ENCODE data around the gene ZNF148.

ZNF148 gene

GRCh38 chr3:125331243-125331642 is 43.9 kb downstream of the ZNF148 start:
- DNase-seq (ENCODE audit: low read depth in 2 of 2): no peak

- no peak for DNase-seq (ENCODE audit: low read depth in 2 of 2)
These were observed 48.2 kb downstream of the ZNF148 start for GRCh38 chr3:125326957-125327356.

GRCh38 chr3:125325746-125326145 is 49.4 kb downstream of the ZNF148 start:
- no peak for DNase-seq (ENCODE audit: low read depth in 2 of 2)

- no peak for DNase-seq (ENCODE audit: low read depth in 2 of 2)
These were observed 50.8 kb downstream of the ZNF148 start for GRCh38 chr3:125324341-125324740.

GRCh38 chr3:125322917-125323316 is 52.2 kb downstream of the ZNF148 start:
- no peak for DNase-seq (ENCODE audit: low read depth in 2 of 2)

GRCh38 chr3:125322166-125322565 is 53.0 kb downstream of the ZNF148 start:
- peak; percentile 81 to 84 for DNase-seq (ENCODE audit: low read depth in 2 of 2)

- DNase-seq (ENCODE audit: low read depth in 2 of 2): no peak
These were observed 55.4 kb downstream of the ZNF148 start for GRCh38 chr3:125319765-125320164.

- no peak for DNase-seq (ENCODE audit: low read depth in 2 of 2)
These were observed 56.3 kb downstream of the ZNF148 start for GRCh38 chr3:125318871-125319270.

- no peak for DNase-seq (ENCODE audit: low read depth in 2 of 2)
These were observed 56.8 kb downstream of the ZNF148 start for GRCh38 chr3:125318167-125318865.

GRCh38 chr3:125317761-125318160 is 57.4 kb downstream of the ZNF148 start:
- DNase-seq (ENCODE audit: low read depth in 2 of 2): no peak

- no peak for DNase-seq (ENCODE audit: low read depth in 2 of 2)
These were observed 58.2 kb downstream of the ZNF148 start for GRCh38 chr3:125316949-125317348.

- no peak for DNase-seq (ENCODE audit: low read depth in 2 of 2)
These were observed 58.9 kb downstream of the ZNF148 start for GRCh38 chr3:125316246-125316645.

GRCh38 chr3:125313060-125313635 is 62.0 kb downstream of the ZNF148 start:
- peak; percentile 20 to 26 for DNase-seq (ENCODE audit: low read depth in 2 of 2)

GRCh38 chr3:125310623-125311081 is 64.5 kb downstream of the ZNF148 start:
- DNase-seq (ENCODE audit: low read depth in 2 of 2): no peak

GRCh38 chr3:125309476-125309875 is 65.6 kb downstream of the ZNF148 start:
- no peak for DNase-seq (ENCODE audit: low read depth in 2 of 2)

- DNase-seq (ENCODE audit: low read depth in 2 of 2): no peak
These were observed 68.5 kb downstream of the ZNF148 start for GRCh38 chr3:125306620-125307019.

GRCh38 chr3:125302932-125303331 is 72.2 kb downstream of the ZNF148 start:
- no peak for DNase-seq (ENCODE audit: low read depth in 2 of 2)

GRCh38 chr3:125300416-125300815 is 74.7 kb downstream of the ZNF148 start:
- DNase-seq (ENCODE audit: low read depth in 2 of 2): peak; percentile 81 to 86

GRCh38 chr3:125294411-125294810 is 80.7 kb downstream of the ZNF148 start:
- DNase-seq (ENCODE audit: low read depth in 2 of 2): no peak

GRCh38 chr3:125292015-125292414 is 83.1 kb downstream of the ZNF148 start:
- no peak for DNase-seq (ENCODE audit: low read depth in 2 of 2)

GRCh38 chr3:125289429-125289981 is 85.6 kb downstream of the ZNF148 start:
- DNase-seq (ENCODE audit: low read depth in 2 of 2): no peak

GRCh38 chr3:125287248-125287647 is 87.9 kb downstream of the ZNF148 start:
- DNase-seq (ENCODE audit: low read depth in 2 of 2): no peak

- no peak for DNase-seq (ENCODE audit: low read depth in 2 of 2)
These were observed 93.7 kb downstream of the ZNF148 start for GRCh38 chr3:125281381-125281780.

Measured in fibroblast of skin of left quadriceps (primary cell).